Ascending aorta (tissue), 2 donors: ENCODE data around the gene TMEM151B. TPM values are rescaled to one million over a fixed set of nuclear protein-coding genes. Genes with fewer than 3 reads are reported as not detected.
A peak's percentile ranks its signal among the peaks of the same experiment; 100 is the strongest.
"Not testable (repeated sequence)": the region's sequence is repeated elsewhere in the genome, so short reads cannot be mapped to it uniquely, and the experiment has no call there.

Experiments used
- DNase-seq, 2 donors: peaks; one replicate each; pipeline ENCODE4 v3.0.0-alpha.2; 2019; ENCODE audit warnings: low spot score in 2 of 2
- H3K27ac ChIP-seq, 2 donors: fragments of 200-600 bp; sonication (generic); one replicate each; pipeline ENCODE4 v1.5.1; 2016 to 2017; ENCODE audit warnings: mild to moderate bottlenecking in 1 of 2
- H3K27me3 ChIP-seq: fragments of 200-600 bp; sonication (generic); one replicate; pipeline ENCODE4 v1.5.1; 2017
- H3K36me3 ChIP-seq, 2 donors: fragments of 200-600 bp; sonication (generic); one replicate each; pipeline ENCODE4 v1.5.1; 2016
- H3K4me1 ChIP-seq, 2 donors: fragments of 200-600 bp; sonication (generic); one replicate each; pipeline ENCODE4 v1.5.1; 2016 to 2017; ENCODE audit warnings: mild to moderate bottlenecking in 1 of 2
- H3K4me3 ChIP-seq, 2 donors: fragments of 200-600 bp; sonication (generic); one replicate each; pipeline ENCODE4 v1.5.1; 2016 to 2017; ENCODE audit warnings: mild to moderate bottlenecking in 1 of 2
- H3K9me3 ChIP-seq, 2 donors: fragments of 200-600 bp; sonication (generic); one replicate each; pipeline ENCODE4 v1.5.1; 2016
- intact Hi-C: fragments of 100-400 bp; cut with DNase I; formaldehyde crosslinking; loops from one replicate; pipeline ENCODE4 v1.15.1; 2023
- total RNA-seq: library from RNA; depleted of rRNA; stranded (reverse); fragments of >200 nt; gene quantifications from one replicate; pipeline ENCODE4 v1.1.0, GENCODE V29; 2016
- TF ChIP-seq, protein P1 (sequence below), 3 experiments: fragments of 200-600 bp in 2 of 3; fragments of 450-650 bp in 1 of 3; sonication (generic) in 2 of 3; IDR thresholded peaks; one replicate each; pipeline ENCODE4 v1.5.1; 2016 to 2019; ENCODE audit warnings: antibody characterized with exemption in 3 of 3, mild to moderate bottlenecking in 1 of 3, moderate library complexity in 1 of 3

Gene TMEM151B
- total RNA-seq, 1 donor from 2014 or later, result not detected

DNA sequence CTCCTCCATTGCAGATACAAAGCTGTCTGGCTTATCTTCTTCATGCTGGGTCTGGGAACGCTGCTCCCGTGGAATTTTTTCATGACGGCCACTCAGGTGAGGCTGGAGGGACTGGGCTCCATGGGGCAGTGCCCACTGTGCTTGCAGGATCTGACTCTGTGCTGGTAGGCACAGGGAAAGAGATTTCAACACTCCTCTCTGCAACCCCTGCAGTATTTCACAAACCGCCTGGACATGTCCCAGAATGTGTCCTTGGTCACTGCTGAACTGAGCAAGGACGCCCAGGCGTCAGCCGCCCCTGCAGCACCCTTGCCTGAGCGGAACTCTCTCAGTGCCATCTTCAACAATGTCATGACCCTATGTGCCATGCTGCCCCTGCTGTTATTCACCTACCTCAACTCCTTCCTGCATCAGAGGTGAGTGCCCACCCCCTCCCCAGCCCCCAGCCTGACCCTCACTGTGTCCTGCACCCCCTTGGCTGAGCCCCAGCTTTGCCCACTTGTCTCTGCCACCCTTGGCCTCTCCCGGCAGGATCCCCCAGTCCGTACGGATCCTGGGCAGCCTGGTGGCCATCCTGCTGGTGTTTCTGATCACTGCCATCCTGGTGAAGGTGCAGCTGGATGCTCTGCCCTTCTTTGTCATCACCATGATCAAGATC lies 40.7 kb upstream of the TMEM151B start:
- Histone ChIP-seq H3K27me3 (no peaks in the 10 kb centered on the region), H3K36me3 (peaks cover 38 to 56% of the 10 kb centered on the region in 2 donors), H3K4me1 (peaks cover 42 to 60% of the 10 kb centered on the region in 2 donors), H3K27ac (peak overlapping the region; percentile 80 to 100), H3K9me3 (no peaks in the 10 kb centered on the region), H3K4me3 (no peak overlapping the region)
- intact Hi-C loops, result no loop called here
- TF ChIP-seq, protein P1, sequence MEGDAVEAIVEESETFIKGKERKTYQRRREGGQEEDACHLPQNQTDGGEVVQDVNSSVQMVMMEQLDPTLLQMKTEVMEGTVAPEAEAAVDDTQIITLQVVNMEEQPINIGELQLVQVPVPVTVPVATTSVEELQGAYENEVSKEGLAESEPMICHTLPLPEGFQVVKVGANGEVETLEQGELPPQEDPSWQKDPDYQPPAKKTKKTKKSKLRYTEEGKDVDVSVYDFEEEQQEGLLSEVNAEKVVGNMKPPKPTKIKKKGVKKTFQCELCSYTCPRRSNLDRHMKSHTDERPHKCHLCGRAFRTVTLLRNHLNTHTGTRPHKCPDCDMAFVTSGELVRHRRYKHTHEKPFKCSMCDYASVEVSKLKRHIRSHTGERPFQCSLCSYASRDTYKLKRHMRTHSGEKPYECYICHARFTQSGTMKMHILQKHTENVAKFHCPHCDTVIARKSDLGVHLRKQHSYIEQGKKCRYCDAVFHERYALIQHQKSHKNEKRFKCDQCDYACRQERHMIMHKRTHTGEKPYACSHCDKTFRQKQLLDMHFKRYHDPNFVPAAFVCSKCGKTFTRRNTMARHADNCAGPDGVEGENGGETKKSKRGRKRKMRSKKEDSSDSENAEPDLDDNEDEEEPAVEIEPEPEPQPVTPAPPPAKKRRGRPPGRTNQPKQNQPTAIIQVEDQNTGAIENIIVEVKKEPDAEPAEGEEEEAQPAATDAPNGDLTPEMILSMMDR (IDR thresholded peaks at IDR 0.05), result no peak
- no peak for DNase-seq

DNA sequence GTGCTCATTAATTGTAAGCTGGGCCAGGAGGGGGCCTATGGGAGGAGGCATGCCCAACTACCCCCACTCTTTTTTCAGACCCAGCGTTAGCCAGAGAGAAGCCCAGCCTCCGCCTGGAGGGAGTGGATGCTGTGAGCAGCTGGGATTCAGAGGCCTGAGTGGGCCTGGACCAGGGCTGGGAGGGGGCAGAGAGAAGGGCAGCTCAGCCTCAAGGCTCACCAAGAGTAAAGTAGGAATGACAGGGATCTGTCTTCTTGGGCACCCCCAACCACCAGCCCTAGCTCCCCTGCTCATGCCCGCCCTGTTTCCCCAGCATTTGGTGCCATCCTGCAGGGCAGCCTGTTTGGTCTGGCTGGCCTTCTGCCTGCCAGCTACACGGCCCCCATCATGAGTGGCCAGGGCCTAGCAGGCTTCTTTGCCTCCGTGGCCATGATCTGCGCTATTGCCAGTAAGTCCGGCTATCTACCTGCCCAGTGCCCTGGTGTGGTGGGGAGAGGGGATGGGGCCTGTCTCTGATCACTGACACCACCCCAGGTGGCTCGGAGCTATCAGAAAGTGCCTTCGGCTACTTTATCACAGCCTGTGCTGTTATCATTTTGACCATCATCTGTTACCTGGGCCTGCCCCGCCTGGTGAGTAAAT lies 40.1 kb upstream of the TMEM151B start:
- TF ChIP-seq, protein P1 (IDR thresholded peaks at IDR 0.05), result no peak
- H3K27me3 ChIP-seq, result no peaks in the 10 kb centered on the region
- H3K4me1 ChIP-seq, result peaks cover 43 to 60% of the 10 kb centered on the region in 2 donors
- intact Hi-C loops, result no loop called here
- peak overlapping the region; percentile 80 to 100 for H3K27ac ChIP-seq
- H3K9me3 ChIP-seq, result no peaks in the 10 kb centered on the region
- no peak for DNase-seq
- peaks cover 38 to 56% of the 10 kb centered on the region in 2 donors for H3K36me3 ChIP-seq
- no peak overlapping the region for H3K4me3 ChIP-seq

DNA sequence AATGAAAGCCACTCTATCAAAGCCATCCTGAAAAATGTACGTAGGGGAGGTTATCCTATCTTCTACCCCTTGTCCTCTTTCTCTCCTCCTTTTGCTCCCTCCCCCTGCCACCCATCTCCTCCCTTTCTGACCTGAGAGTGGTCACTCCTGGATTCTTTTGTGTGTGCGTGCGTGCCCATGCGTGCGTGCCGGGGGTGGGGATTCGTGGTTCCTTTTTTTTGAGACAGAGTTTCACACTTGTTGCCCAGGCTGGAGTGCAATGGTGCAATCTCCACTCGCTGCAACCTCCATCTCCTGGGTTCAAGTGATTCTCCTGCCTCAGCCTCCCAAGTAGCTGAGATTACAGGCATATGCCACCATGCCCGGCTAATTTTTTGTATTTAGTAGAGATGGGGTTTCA lies 38.8 kb upstream of the TMEM151B start:
- H3K9me3 ChIP-seq, H3K4me3 ChIP-seq, intact Hi-C loops, H3K27me3 ChIP-seq, DNase-seq: not testable (repeated sequence)
- peaks cover 42 to 65% of the 10 kb centered on the region in 2 donors for H3K36me3 ChIP-seq
- peak overlapping the region; percentile 80 to 100 for H3K27ac ChIP-seq
- peaks cover 34 to 58% of the 10 kb centered on the region in 2 donors for H3K4me1 ChIP-seq

DNA sequence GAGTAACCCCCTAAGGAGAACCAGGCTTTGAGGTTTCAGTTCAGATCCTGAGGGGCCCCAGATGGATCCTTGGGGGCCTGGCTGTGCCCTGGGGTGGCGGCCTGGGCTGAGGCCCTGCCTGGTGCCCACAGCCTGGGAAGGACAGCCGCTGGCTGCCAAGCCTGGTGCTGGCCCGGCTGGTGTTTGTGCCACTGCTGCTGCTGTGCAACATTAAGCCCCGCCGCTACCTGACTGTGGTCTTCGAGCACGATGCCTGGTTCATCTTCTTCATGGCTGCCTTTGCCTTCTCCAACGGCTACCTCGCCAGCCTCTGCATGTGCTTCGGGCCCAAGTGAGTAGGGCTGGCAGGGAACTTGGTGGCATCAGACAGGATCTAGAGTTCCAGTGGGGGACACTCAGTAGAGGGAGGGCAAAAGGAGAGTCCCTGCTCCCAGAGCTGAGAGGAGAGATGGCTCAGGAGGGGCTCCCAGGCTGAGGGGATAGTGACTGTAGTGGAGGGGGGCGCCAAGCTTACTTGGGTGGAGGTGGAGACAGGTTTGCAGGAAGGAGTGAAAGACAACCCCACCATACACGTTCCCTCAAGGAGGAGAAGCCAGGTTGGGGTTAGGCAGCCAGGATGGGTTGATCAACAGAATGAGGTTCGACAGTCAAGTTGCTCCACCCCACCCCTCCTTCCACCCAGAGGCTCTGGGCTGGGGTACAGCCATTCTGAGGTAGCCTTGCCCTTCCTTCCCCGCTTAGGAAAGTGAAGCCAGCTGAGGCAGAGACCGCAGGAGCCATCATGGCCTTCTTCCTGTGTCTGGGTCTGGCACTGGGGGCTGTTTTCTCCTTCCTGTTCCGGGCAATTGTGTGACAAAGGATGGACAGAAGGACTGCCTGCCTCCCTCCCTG lies 37.3 kb upstream of the TMEM151B start:
- Histone ChIP-seq H3K36me3 (peaks cover 42 to 65% of the 10 kb centered on the region in 2 donors), H3K4me3 (peak overlapping the region in 1 of 2 donors; percentile 18), H3K9me3 (no peaks in the 10 kb centered on the region), H3K27ac (peak overlapping the region; percentile 80 to 100), H3K4me1 (peaks cover 26 to 58% of the 10 kb centered on the region in 2 donors), H3K27me3 (no peaks in the 10 kb centered on the region)
- TF ChIP-seq, protein P1 (IDR thresholded peaks at IDR 0.05), result no peak
- intact Hi-C loops, result no loop called here
- DNase-seq, result no peak

DNA sequence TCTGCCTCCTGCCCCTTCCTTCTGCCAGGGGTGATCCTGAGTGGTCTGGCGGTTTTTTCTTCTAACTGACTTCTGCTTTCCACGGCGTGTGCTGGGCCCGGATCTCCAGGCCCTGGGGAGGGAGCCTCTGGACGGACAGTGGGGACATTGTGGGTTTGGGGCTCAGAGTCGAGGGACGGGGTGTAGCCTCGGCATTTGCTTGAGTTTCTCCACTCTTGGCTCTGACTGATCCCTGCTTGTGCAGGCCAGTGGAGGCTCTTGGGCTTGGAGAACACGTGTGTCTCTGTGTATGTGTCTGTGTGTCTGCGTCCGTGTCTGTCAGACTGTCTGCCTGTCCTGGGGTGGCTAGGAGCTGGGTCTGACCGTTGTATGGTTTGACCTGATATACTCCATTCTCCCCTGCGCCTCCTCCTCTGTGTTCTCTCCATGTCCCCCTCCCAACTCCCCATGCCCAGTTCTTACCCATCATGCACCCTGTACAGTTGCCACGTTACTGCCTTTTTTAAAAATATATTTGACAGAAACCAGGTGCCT lies 36.6 kb upstream of the TMEM151B start:
- Histone ChIP-seq H3K4me1 (peaks cover 26 to 58% of the 10 kb centered on the region in 2 donors), H3K36me3 (peaks cover 42 to 59% of the 10 kb centered on the region in 2 donors), H3K27me3 (no peaks in the 10 kb centered on the region), H3K27ac (peak overlapping the region; percentile 80 to 100), H3K9me3 (no peaks in the 10 kb centered on the region), H3K4me3 (peak overlapping the region in 1 of 2 donors; percentile 18)
- DNase-seq, result no peak
- intact Hi-C loops, result loop anchor here (1.0 kb wide), 2 partner anchors 10 to 61 kb away; partner anchors contain the start of gene SLC29A1
- TF ChIP-seq, protein P1 (IDR thresholded peaks at IDR 0.05), result no peak
